BLaER1 (cell line): ENCODE results near the gene LRRC43.
"Not testable (repeated sequence)": the region's sequence is repeated elsewhere in the genome, so short reads cannot be mapped to it uniquely, and the experiment has no call there.

Source experiments
- H3K27ac ChIP-seq: shearing (Covaris generic); formaldehyde crosslinking; 2 replicates; pipeline ENCODE4 v1.8.1; 2022
- H3K27me3 ChIP-seq: shearing (Covaris generic); formaldehyde crosslinking; 2 replicates; pipeline ENCODE4 v1.8.1; 2022
- H3K36me3 ChIP-seq: shearing (Covaris generic); formaldehyde crosslinking; 2 replicates; pipeline ENCODE4 v1.8.1; 2022
- H3K4me1 ChIP-seq: shearing (Covaris generic); formaldehyde crosslinking; 2 replicates; pipeline ENCODE4 v1.8.1; 2022
- H3K4me2 ChIP-seq: shearing (Covaris generic); formaldehyde crosslinking; 2 replicates; pipeline ENCODE4 v1.8.1; 2022
- H3K4me3 ChIP-seq: shearing (Covaris generic); formaldehyde crosslinking; 2 replicates; pipeline ENCODE4 v1.8.1; 2022
- H3K9ac ChIP-seq: shearing (Covaris generic); formaldehyde crosslinking; 2 replicates; pipeline ENCODE4 v1.8.1; 2022
- H3K9me3 ChIP-seq: shearing (Covaris generic); formaldehyde crosslinking; 2 replicates; pipeline ENCODE4 v1.8.1; 2022
- H4K20me1 ChIP-seq: shearing (Covaris generic); formaldehyde crosslinking; 2 replicates; pipeline ENCODE4 v1.8.1; 2022
- Cebpa-rat ChIP-seq: shearing (Covaris generic); IDR thresholded peaks from 2 replicates; pipeline ENCODE4 v1.8.1; 2022

Gene LRRC43

DNA sequence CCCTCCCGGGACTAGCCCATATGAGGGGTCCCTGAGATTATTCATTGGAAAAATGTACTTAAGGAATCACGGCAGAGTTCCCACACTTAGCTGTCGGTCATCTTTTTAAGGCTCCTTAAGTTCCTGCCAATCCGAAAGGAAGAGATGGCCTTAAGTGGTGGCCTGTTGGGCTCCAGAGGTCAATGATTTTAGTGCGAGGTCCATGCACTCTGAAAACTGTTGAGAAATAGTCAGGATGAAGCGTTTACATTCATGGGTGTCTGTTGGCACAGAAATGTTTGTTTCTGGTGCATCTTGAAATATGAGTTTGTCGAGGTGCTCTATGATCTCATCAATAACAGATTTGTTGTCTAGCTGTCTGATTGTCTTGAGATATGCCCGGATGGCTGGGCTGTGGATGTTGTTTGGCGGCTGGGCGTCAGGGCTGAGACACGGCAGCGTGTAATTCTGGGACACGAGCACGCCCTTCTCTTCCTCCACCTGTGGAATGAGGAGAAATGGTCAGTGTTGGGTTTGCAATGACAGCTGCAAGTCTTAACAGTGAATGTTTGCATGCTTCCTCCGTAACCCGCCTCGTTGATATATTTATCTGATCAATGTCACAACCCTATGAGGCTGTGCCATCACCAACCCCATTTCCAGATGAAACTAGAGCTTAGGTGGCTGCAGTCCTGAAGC is 10.5 kb upstream of the LRRC43 start:
- H3K9me3 ChIP-seq, result no peaks in the 10 kb centered on the region
- H3K36me3 ChIP-seq, result no peaks in the 10 kb centered on the region
- no peak for TF ChIP-seq Cebpa-rat
- no peaks in the 10 kb centered on the region for H4K20me1 ChIP-seq
- H3K4me2 ChIP-seq, result no peak overlapping the region
- H3K4me1 ChIP-seq, result no peaks in the 10 kb centered on the region
- H3K27me3 ChIP-seq, result no peaks in the 10 kb centered on the region
- H3K9ac ChIP-seq, result no peak overlapping the region
- H3K4me3 ChIP-seq, result no peak overlapping the region
- no peak overlapping the region for H3K27ac ChIP-seq

DNA sequence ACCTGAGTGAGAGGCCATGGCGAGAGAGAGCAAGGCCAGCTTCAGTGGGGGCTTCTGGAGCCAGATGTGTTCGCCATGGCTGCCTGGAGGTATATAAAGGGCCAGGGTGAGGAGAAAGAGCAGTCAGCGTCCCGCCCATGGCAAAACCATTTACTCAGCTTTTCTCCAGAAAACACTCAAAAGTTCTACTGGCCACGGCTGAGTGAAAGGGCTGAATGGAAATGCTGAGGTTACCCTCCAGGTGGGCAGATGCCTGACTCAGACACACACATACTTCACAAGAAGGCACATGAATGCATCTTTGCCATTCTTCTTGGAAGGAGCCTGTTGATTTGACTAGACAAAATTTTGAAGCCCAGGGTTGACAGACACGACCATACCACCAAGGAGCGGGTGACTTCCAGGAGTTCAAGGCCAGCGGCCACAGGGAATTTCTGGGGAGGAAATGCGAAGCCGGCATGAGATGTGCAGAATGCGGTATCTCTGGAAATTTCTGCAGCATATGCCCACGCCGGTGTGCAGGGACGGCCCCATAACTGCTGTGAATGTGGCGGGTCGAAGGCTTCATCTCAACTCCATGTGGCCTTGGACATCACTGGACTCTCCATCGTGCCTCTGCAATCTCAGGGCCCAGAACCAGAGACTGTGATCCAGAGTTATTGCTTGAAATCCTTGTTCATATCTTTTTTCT is 8.6 kb upstream of the LRRC43 start, which contains the start of gene IL31:
TSS of gene IL31 (minus strand) at position 67 of the 691 bp plus-strand sequence. CDS start at position 18, 49 bp downstream.
- TF ChIP-seq Cebpa-rat, result no peak
- Histone ChIP-seq H3K9me3 (0 out of 2 replicates have a peak, but pooled peaks cover 5% of the 10 kb centered on the region), H4K20me1 (no peaks in the 10 kb centered on the region), H3K27ac (no peak within 1 kb of the TSS), H3K27me3 (no peaks in the 10 kb centered on the region), H3K4me1 (no peaks in the 10 kb centered on the region), H3K9ac (no peak within 1 kb of the TSS), H3K4me2 (no peak within 1 kb of the TSS), H3K36me3 (no peaks in the 10 kb centered on the region), H3K4me3 (no peak within 1 kb of the TSS)

DNA sequence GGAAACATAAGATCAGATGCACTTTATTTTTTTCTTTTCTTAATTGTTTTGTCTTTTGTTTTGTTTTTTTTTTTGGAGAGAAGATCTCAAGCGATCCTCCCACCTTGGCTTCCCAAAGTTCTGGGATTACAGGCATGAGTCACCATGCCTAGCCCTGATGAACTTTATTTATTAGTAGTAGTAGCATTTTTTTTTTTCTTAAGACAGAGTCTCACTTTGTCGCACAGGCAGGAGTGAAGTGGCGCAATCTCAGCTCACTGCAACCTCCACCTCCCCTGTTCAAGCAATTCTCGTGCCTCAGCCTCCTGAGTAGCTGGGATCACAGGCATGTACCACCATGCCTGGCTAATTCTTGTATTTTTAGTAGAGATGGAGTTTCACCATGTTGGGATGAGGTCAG is 6.5 kb upstream of the LRRC43 start:
- not testable (repeated sequence) for H3K9ac ChIP-seq, H3K36me3 ChIP-seq, H3K4me3 ChIP-seq, H3K4me2 ChIP-seq, H4K20me1 ChIP-seq, H3K27me3 ChIP-seq, H3K27ac ChIP-seq, H3K9me3 ChIP-seq
- peaks cover 20% of the 10 kb centered on the region for H3K4me1 ChIP-seq

DNA sequence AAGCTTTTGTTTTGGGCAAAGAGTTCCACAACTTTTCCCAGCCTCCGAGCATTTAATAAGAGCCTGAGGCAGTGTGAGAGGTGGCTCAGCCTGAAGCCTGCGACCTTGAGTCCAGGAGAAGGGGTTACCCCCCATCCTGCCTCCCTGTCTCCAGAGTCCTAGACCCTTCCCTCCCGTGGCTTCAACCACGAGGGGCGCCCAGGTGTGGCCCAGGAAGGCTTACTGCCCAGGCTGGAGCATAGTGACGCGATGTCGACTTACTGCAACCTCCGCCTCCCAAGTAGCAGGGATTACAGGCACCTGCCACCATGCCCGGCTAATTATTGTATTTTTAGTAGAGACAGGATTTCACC is 641 bp downstream of the LRRC43 start:
- H3K9me3 ChIP-seq, result no peaks in the 10 kb centered on the region
- no peaks in the 10 kb centered on the region for H3K27me3 ChIP-seq
- H4K20me1 ChIP-seq, result no peaks in the 10 kb centered on the region
- peak overlapping the region; percentile 47 for H3K27ac ChIP-seq
- peaks cover 64% of the 10 kb centered on the region for H3K4me1 ChIP-seq
- H3K4me3 ChIP-seq, result peak overlapping the region; percentile 60
- H3K9ac ChIP-seq, result peak overlapping the region; percentile 65
- no peak for TF ChIP-seq Cebpa-rat
- peak overlapping the region; percentile 91 for H3K4me2 ChIP-seq
- H3K36me3 ChIP-seq, result no peaks in the 10 kb centered on the region

DNA sequence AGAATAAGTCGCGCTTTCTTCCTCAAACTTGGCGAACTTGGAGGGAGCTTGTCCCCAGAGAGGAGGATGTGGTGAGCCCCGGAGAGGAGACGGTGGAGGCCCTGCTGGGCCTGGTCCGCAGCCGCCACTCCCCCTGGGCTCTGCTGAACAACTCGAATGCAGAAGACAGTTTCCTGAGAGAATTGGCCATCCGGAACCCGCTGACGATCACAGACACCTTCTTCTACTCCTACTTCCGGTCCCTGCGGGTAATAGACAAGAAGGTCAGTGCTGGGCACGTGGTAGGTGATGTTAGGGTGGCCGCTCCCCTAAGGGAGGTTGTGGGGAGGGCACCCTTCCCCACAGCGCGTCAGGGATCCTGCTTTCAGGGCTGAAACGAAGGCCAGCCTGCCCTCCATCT is 1.6 kb downstream of the LRRC43 start:
- peak overlapping the region; percentile 91 for H3K4me2 ChIP-seq
- peak overlapping the region; percentile 60 for H3K27ac ChIP-seq
- no peaks in the 10 kb centered on the region for H3K9me3 ChIP-seq
- 0 out of 2 replicates have a peak overlapping the region, but pooled peaks have one; percentile 31 for H3K9ac ChIP-seq
- H3K36me3 ChIP-seq, result no peaks in the 10 kb centered on the region
- no peak for TF ChIP-seq Cebpa-rat
- peaks cover 71% of the 10 kb centered on the region for H3K4me1 ChIP-seq
- no peaks in the 10 kb centered on the region for H4K20me1 ChIP-seq
- no peaks in the 10 kb centered on the region for H3K27me3 ChIP-seq
- H3K4me3 ChIP-seq, result peak overlapping the region; percentile 26; the same call in 1 of the 2 replicates

DNA sequence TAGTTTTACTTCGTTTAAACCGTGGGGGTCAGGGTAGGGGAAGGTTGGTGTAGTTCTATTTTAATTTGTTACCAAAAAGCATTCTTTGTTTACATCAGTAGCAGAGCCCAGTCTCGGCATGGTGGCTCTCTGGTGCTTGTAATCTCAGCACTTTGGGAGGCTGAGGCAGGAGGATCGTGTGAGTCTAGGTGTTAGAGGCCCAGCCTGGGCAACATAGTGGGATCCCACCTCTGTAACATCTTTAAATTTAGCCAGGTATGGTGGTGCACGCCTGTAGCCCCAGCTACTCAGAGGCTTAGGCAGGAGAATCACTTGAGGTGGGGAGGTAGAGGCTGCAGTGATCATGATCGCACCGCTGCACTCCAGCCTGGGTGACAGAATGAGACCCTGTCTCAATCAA is 2.2 kb downstream of the LRRC43 start:
- TF ChIP-seq Cebpa-rat, result no peak
- Histone ChIP-seq H3K4me3 (no peak overlapping the region), H4K20me1 (no peaks in the 10 kb centered on the region), H3K27ac (peak overlapping the region; percentile 60), H3K36me3 (no peaks in the 10 kb centered on the region), H3K9ac (peak overlapping the region; percentile 32; the same call in 1 of the 2 replicates), H3K27me3 (no peaks in the 10 kb centered on the region), H3K4me1 (peaks cover 65% of the 10 kb centered on the region), H3K9me3 (no peaks in the 10 kb centered on the region), H3K4me2 (peak overlapping the region; percentile 91)

DNA sequence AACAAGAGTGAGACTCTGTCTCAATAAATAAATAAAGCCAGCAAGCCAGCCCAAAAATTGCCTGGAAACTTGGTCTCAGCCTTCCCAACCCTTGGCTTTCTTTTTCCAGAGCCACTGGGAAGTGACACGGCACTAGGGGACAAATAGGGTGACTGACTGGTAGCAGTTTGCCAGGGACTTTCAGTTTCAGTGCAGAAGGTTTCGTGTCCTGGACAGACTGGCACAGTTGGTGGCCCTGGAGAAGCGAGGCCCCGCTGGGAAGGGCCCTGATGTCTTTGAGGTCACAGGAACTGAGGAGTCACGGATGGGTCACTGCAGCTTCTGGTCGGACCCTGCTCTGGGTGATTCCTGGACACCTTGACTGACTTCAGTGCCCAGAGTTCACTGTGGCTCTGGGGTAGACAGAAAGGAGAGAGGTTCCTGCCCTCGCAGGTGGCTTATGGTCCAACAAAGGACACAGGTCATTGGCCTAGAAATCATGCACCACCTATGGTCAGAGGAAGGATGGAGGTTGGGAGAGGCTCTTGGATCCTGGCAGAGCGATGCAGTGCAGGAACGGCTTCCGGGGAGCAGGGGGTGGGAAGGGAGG is 2.7 kb downstream of the LRRC43 start:
- peak overlapping the region; percentile 32; the same call in 1 of the 2 replicates for H3K9ac ChIP-seq

DNA sequence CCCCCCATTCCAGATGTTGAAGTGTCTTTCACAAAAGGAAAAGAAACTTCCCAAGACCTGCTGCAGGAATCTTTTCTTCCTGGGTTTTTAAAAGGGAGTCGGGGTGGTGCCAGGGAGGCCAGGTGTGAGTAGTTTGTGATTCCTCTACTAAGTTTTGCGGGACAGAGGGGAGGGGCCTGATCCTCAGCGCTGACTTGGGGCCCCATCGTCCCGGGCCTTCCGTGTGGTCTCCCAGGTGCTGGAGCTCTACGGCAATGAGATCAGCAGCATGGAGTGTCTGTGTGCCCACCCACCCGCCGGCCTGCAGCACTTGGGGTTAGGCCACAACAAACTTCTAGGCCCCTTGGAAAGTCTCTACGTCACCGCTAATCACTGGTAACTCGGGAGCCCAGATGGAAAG is 4.5 kb downstream of the LRRC43 start:
- peaks cover 62% of the 10 kb centered on the region for H3K4me1 ChIP-seq
- TF ChIP-seq Cebpa-rat, result no peak

More for the DNA sequence above, 2.7 kb downstream of the LRRC43 start:
- Histone ChIP-seq H3K9me3 (no peaks in the 10 kb centered on the region), H3K4me3 (no peak overlapping the region), H4K20me1 (no peaks in the 10 kb centered on the region), H3K27ac (peak overlapping the region; percentile 60), H3K27me3 (no peaks in the 10 kb centered on the region), H3K4me2 (peak overlapping the region; percentile 91), H3K36me3 (no peaks in the 10 kb centered on the region), H3K4me1 (peaks cover 65% of the 10 kb centered on the region)
- TF ChIP-seq Cebpa-rat, result no peak

DNA sequence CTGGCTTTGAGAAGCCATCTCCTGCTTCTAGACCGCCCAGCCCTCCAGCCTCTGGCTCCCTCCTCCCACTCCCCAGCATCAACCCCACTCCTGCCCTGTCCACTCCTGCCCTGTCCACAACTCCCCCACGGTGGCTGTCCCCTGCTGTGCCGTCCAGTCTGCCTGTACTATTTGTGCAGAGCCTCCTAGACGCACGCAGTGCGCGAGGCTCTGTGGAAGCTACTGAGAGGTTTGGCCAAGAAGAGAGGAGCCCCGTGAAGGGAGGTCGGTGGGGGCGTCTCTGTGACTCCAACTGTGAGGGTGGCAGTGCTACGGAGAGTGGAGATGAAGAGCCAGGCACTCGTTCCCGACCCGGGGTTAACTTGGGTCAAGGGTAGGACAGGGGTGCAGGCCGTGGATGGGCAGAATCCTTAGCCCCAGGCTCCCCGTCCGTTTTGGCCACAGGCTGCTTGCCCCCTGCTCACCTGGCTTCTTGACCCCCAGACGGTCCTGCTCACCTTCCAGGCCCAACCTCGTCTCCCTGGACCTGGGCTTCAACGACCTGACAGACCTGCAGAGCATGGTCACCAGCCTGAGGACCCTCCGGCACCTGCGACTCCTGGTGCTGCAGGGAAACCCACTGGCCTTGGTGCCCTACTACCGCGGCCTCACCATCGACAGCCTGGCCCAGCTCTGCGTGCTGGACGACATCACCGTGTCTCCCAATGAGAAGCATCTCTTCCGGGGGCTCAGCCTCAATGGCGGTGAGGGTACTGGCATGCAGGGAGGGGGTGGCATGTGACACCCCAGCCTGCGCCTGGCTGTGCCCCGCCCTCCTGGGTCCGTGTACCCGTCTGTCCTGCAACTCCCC is 6.9 kb downstream of the LRRC43 start:
- Histone ChIP-seq H3K4me3 (no peak overlapping the region), H3K4me2 (no peak overlapping the region), H3K9ac (no peak overlapping the region), H4K20me1 (no peaks in the 10 kb centered on the region), H3K27me3 (no peaks in the 10 kb centered on the region), H3K27ac (no peak overlapping the region), H3K9me3 (peaks cover 6% of the 10 kb centered on the region), H3K36me3 (no peaks in the 10 kb centered on the region), H3K4me1 (peaks cover 43% of the 10 kb centered on the region)
- TF ChIP-seq Cebpa-rat, result no peak

More for the DNA sequence above, 4.5 kb downstream of the LRRC43 start:
- H3K4me2 ChIP-seq, result no peak overlapping the region
- no peaks in the 10 kb centered on the region for H4K20me1 ChIP-seq
- no peak overlapping the region for H3K9ac ChIP-seq
- no peak overlapping the region for H3K27ac ChIP-seq
- H3K4me3 ChIP-seq, result no peak overlapping the region
- H3K36me3 ChIP-seq, result no peaks in the 10 kb centered on the region
- no peaks in the 10 kb centered on the region for H3K27me3 ChIP-seq
- H3K9me3 ChIP-seq, result no peaks in the 10 kb centered on the region
